Measurements from ENCODE around the gene PXYLP1. TPM values are rescaled to one million over a fixed set of nuclear protein-coding genes. Genes with fewer than 3 reads are reported as not detected.

The PXYLP1 gene
- total and polyA plus RNA-seq, 10 of the 15 experiments (the other 5 are each of a cell fraction or from before 2014, with no cell fraction given) = 0.06 to 1.7 (median 0.35) TPM

DNA sequence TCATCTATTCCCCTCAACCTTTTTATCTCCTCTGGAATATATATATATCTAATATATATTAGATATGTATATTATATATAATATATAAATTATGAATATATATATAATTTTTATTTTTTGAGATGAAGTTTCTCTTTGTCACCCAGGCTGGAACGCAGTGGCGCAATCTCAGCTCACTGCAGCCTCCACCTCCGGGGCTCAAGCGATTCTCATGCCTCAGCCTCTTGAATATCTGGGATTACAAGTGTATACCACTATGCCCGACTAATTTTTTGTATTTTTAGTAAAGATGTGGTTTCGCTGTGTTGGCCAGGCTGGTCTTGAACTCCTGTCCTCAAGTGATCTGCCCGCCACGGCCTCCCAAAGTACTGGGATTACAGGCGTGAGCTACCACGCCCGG, 22.2 kb downstream of the PXYLP1 start (continued):
- TF ChIP-seq, protein P1, sequence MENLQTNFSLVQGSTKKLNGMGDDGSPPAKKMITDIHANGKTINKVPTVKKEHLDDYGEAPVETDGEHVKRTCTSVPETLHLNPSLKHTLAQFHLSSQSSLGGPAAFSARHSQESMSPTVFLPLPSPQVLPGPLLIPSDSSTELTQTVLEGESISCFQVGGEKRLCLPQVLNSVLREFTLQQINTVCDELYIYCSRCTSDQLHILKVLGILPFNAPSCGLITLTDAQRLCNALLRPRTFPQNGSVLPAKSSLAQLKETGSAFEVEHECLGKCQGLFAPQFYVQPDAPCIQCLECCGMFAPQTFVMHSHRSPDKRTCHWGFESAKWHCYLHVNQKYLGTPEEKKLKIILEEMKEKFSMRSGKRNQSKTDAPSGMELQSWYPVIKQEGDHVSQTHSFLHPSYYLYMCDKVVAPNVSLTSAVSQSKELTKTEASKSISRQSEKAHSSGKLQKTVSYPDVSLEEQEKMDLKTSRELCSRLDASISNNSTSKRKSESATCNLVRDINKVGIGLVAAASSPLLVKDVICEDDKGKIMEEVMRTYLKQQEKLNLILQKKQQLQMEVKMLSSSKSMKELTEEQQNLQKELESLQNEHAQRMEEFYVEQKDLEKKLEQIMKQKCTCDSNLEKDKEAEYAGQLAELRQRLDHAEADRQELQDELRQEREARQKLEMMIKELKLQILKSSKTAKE (IDR thresholded peaks at IDR 0.05; ENCODE audit: low read depth, poor library complexity, severe bottlenecking) = no peak
- TF ChIP-seq RBBP5 (conservative IDR thresholded peaks at IDR 0.05) (no peak), NR2C2 (IDR thresholded peaks at IDR 0.05; ENCODE audit: borderline replicate concordance, control insufficient read depth, insufficient read length, low read depth) (no peak), POLR2AphosphoS2 (IDR thresholded peaks at IDR 0.05; ENCODE audit: low read depth, low read length) (no peak), DPF2 (IDR thresholded peaks at IDR 0.05) (no peak), BACH1 (IDR thresholded peaks at IDR 0.05; ENCODE audit: borderline replicate concordance) (no peak)

DNA sequence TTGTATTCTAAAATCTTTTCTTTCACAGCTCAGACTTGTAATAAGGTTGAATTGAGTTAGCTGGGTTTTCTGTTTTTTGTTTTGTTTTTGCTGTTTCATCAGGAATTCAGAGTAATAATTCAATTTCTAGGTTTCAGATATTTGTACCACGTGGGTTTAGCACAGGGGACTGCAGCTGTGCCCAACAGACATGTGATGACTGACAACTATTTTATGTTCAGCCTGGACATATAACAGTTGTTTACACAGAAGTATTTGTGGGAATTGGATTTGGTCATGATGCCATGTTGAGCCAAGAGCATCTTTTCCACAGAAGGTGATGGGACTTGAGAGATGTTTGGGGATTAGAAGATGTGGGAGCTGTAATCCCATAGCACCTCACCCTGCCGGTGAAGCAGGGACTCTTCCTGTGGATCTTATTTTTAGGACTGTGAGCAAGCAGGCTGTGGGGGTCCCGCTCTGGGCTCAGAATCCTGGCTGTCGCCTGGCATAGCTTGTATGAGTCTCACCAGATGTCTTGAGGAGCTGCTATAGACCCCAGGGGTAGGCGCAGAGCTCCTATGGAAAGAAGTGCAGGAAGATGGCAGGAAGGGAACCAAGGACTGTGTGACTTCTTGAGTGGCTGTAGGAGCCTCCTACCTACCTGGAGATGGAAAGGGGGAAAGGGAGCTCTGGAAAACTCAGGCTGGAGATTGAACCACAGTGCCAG, 23.7 kb downstream of the PXYLP1 start:
- ChIA-PET POLR2A (no interaction called here), SMC1A (ENCODE audit: uncharacterized antibody, unreplicated experiment) (no interaction called here), RAD21 (ENCODE audit: unreplicated experiment) (interaction anchor here (1.4 kb wide), 1 partner anchor 24 kb away, joined by 4 read pairs; the partner anchor contains the start of gene PXYLP1), CTCF (interaction anchor here (1.0 to 2.2 kb wide), 2 partner anchors 23 to 51 kb away, joined by 4 to 13 read pairs; partner anchors contain the start of gene PXYLP1)
- H4K20me1 ChIP-seq (ENCODE audit: control insufficient read depth, insufficient read depth) = no peaks in the 10 kb centered on the region
- no peaks in the 10 kb centered on the region for H3K79me2 ChIP-seq (ENCODE audit: control insufficient read depth, insufficient read depth, low read length)
- H3K9ac ChIP-seq (ENCODE audit: control insufficient read depth, insufficient read depth, low read length) = no peak overlapping the region
- ATAC-seq (no peak), FAIRE-seq (no peak), DNase-seq (ENCODE audit: low read depth, low spot score) (no peak)
- H3K27ac ChIP-seq (ENCODE audit: control insufficient read depth, insufficient read depth) = no peak overlapping the region
- no peaks in the 10 kb centered on the region for H3K9me3 ChIP-seq (replicated peaks; ENCODE audit: control insufficient read depth, insufficient read depth, low read length)
- intact Hi-C loops (cut with micrococcal nuclease; ENCODE audit: unreplicated experiment) = no loop called here
- H3K4me2 ChIP-seq (ENCODE audit: control insufficient read depth, insufficient read depth) = no peak overlapping the region
- no peaks in the 10 kb centered on the region for H3K27me3 ChIP-seq (replicated peaks in 1 of 2; ENCODE audit: control insufficient read depth in 2 of 2, insufficient read depth in 2 of 2, low read length in 1 of 2)
- no TSS peak for BruUV-seq (replicated peaks)
- no peak overlapping the region for H3K4me3 ChIP-seq
- WGBS (ENCODE audit: insufficient coverage, insufficient replicate concordance, low lambda C conversion rate, missing lambda C conversion rate) = 33% methylated on average over 5 of the region's 5 CpGs
- in situ Hi-C loops (cut with MboI) = no loop called here
- H3K4me1 ChIP-seq (ENCODE audit: control insufficient read depth, insufficient read depth, low read length) = no peaks in the 10 kb centered on the region
- no peak overlapping the region for H2AFZ ChIP-seq (ENCODE audit: control insufficient read depth, low read depth, low read length)
- no peaks in the 10 kb centered on the region for H3K36me3 ChIP-seq (ENCODE audit: control insufficient read depth in 2 of 2, insufficient read depth in 2 of 2, low read length in 1 of 2)
- TF ChIP-seq, protein P2, sequence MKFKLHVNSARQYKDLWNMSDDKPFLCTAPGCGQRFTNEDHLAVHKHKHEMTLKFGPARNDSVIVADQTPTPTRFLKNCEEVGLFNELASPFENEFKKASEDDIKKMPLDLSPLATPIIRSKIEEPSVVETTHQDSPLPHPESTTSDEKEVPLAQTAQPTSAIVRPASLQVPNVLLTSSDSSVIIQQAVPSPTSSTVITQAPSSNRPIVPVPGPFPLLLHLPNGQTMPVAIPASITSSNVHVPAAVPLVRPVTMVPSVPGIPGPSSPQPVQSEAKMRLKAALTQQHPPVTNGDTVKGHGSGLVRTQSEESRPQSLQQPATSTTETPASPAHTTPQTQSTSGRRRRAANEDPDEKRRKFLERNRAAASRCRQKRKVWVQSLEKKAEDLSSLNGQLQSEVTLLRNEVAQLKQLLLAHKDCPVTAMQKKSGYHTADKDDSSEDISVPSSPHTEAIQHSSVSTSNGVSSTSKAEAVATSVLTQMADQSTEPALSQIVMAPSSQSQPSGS (IDR thresholded peaks at IDR 0.05; ENCODE audit: low read length) = no peak
- TF ChIP-seq ZNF207 (IDR thresholded peaks at IDR 0.05; ENCODE audit: borderline replicate concordance) = no peak
- no peak for TF ChIP-seq NR2C2 (IDR thresholded peaks at IDR 0.05; ENCODE audit: borderline replicate concordance, control insufficient read depth, insufficient read length, low read depth)
- TF ChIP-seq ATF7 (IDR thresholded peaks at IDR 0.05; ENCODE audit: low read depth) = no peak
- no peak for TF ChIP-seq ZZZ3 (IDR thresholded peaks at IDR 0.05; ENCODE audit: control insufficient read depth, insufficient read length, low read depth)
- TF ChIP-seq, protein P3, sequence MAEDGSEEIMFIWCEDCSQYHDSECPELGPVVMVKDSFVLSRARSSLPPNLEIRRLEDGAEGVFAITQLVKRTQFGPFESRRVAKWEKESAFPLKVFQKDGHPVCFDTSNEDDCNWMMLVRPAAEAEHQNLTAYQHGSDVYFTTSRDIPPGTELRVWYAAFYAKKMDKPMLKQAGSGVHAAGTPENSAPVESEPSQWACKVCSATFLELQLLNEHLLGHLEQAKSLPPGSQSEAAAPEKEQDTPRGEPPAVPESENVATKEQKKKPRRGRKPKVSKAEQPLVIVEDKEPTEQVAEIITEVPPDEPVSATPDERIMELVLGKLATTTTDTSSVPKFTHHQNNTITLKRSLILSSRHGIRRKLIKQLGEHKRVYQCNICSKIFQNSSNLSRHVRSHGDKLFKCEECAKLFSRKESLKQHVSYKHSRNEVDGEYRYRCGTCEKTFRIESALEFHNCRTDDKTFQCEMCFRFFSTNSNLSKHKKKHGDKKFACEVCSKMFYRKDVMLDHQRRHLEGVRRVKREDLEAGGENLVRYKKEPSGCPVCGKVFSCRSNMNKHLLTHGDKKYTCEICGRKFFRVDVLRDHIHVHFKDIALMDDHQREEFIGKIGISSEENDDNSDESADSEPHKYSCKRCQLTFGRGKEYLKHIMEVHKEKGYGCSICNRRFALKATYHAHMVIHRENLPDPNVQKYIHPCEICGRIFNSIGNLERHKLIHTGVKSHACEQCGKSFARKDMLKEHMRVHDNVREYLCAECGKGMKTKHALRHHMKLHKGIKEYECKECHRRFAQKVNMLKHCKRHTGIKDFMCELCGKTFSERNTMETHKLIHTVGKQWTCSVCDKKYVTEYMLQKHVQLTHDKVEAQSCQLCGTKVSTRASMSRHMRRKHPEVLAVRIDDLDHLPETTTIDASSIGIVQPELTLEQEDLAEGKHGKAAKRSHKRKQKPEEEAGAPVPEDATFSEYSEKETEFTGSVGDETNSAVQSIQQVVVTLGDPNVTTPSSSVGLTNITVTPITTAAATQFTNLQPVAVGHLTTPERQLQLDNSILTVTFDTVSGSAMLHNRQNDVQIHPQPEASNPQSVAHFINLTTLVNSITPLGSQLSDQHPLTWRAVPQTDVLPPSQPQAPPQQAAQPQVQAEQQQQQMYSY (CRISPR knock-in tag; IDR thresholded peaks at IDR 0.05) = no peak
- TF ChIP-seq TAF1 (IDR thresholded peaks at IDR 0.05; ENCODE audit: borderline replicate concordance, low read depth, low read length) = no peak
- no peak for TF ChIP-seq RUNX3 (IDR thresholded peaks at IDR 0.05; ENCODE audit: low read length)
- no peak for TF ChIP-seq EZH2 (IDR thresholded peaks at IDR 0.05; ENCODE audit: borderline replicate concordance, control insufficient read depth, low read depth, low read length)
- TF ChIP-seq SIN3A (IDR thresholded peaks at IDR 0.05; ENCODE audit: low read depth, low read length) = no peak
- no peak for TF ChIP-seq BRCA1 (IDR thresholded peaks at IDR 0.05; ENCODE audit: low read depth, low read length)

Data from GM12878 (cell line).